CD4-positive, alpha-beta T cell treated with Interleukin-15 for 1 hour (primary cell): ENCODE measurements around the gene GJB4.

Source experiments
- DNase-seq: peaks from one replicate; pipeline ENCODE4 v3.0.0-alpha.2; 2020

Gene GJB4

GRCh38 chr1:34779962-34780361, 20.4 kb downstream of the GJB4 start:
- DNase-seq, result no peak

- DNase-seq, result no peak
These were observed 21.0 kb downstream of the GJB4 start for GRCh38 chr1:34780528-34780927.

GRCh38 chr1:34781071-34781843, 21.7 kb downstream of the GJB4 start, which contains the start of gene GJB3:
GJB3 (plus strand) TSS chr1:34781214; CDS start chr1:34784763, 3,549 bp downstream.
- DNase-seq, result no peak

- DNase-seq, result no peak
These were observed 22.4 kb downstream of the GJB4 start for GRCh38 chr1:34781844-34782391.

GRCh38 chr1:34784751-34785221, 25.2 kb downstream of the GJB4 start:
- DNase-seq, result no peak

- no peak for DNase-seq
These were observed 25.8 kb downstream of the GJB4 start for GRCh38 chr1:34785231-34785874.

- no peak for DNase-seq
These were observed 26.4 kb downstream of the GJB4 start for GRCh38 chr1:34785875-34786470.

- DNase-seq, result peak; percentile 38
These were observed 27.2 kb downstream of the GJB4 start for GRCh38 chr1:34786521-34787325.

GRCh38 chr1:34787461-34788420, 28.2 kb downstream of the GJB4 start:
- DNase-seq, result no peak

GRCh38 chr1:34790985-34791384, 31.4 kb downstream of the GJB4 start:
- no peak for DNase-seq

- DNase-seq, result no peak
These were observed 32.9 kb downstream of the GJB4 start for GRCh38 chr1:34792424-34792823.

- DNase-seq, result no peak
These were observed 33.6 kb downstream of the GJB4 start, which contains the start of gene GJA4 for GRCh38 chr1:34792868-34793727. GJA4 (plus strand) TSS chr1:34792999; CDS start chr1:34794214, 1,215 bp downstream.

- DNase-seq, result no peak
These were observed 34.7 kb downstream of the GJB4 start for GRCh38 chr1:34794001-34794789.

GRCh38 chr1:34794790-34795180, 35.2 kb downstream of the GJB4 start:
- DNase-seq, result no peak

GRCh38 chr1:34795916-34796315, 36.4 kb downstream of the GJB4 start:
- DNase-seq, result no peak

GRCh38 chr1:34796990-34797389, 37.5 kb downstream of the GJB4 start:
- DNase-seq, result no peak

GRCh38 chr1:34800214-34800613, 40.7 kb downstream of the GJB4 start:
- no peak for DNase-seq

- no peak for DNase-seq
These were observed 44.2 kb downstream of the GJB4 start for GRCh38 chr1:34803770-34804169.

GRCh38 chr1:34806396-34806795, 46.9 kb downstream of the GJB4 start:
- DNase-seq, result no peak
